ENCODE results near the gene GSTK1.
"Not testable (repeated sequence)": the region's sequence is repeated elsewhere in the genome, so short reads cannot be mapped to it uniquely, and the experiment has no call there.

Gene GSTK1

DNA sequence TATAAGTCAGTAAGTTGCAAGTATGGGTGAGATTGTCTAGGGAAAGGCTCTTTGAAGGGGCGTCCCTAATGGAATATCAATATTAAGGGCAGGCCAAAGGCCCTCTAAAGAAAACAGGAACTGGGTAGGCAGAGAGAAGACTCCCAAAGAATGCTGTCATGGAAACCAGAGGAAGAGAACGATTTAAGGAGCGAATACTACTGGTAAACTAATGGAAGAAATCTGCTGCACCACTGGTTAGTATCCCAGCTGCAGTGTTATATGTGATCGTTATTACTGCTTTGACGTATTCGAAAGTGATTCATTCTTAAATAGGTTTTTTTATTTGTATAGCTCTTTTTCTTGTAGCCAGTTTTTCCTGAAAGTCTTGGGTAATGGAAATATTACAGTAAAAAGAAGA is 26.2 kb downstream of the GSTK1 start:
- Histone ChIP-seq H3K9me3 (ENCODE audit: control insufficient read depth, insufficient read depth, low read depth, low read length) (no peaks in the 10 kb centered on the region), H3K27ac (ENCODE audit: extremely low read depth, low read depth, low read length) (no peak overlapping the region), H3K36me3 (ENCODE audit: control insufficient read depth in 2 of 2, insufficient read depth in 1 of 2, low read length in 2 of 2) (peaks cover 7 to 44% of the 10 kb centered on the region in 2 experiments), H3K4me1 (ENCODE audit: control insufficient read depth, insufficient read depth, low read length) (no peaks in the 10 kb centered on the region), H3K4me3 (ENCODE audit: low read depth, low read length) (peak overlapping the region; percentile 92)
- TF ChIP-seq ZNF664 (tag by site-specific recombination; IDR thresholded peaks at IDR 0.05) (no peak), ZNF623 (tag by site-specific recombination; IDR thresholded peaks at IDR 0.05) (no peak), ZNF555 (tag by site-specific recombination; conservative IDR thresholded peaks at IDR 0.05) (no peak), ZBTB20 (tag by site-specific recombination; IDR thresholded peaks at IDR 0.05) (no peak), SALL2 (tag by site-specific recombination; IDR thresholded peaks at IDR 0.05; ENCODE audit: borderline replicate concordance) (no peak), YY1 (tag by site-specific recombination; IDR thresholded peaks at IDR 0.05) (no peak), ZNF112 (tag by site-specific recombination; IDR thresholded peaks at IDR 0.05) (no peak), IKZF3 (tag by site-specific recombination; IDR thresholded peaks at IDR 0.05) (no peak), SETDB1 (IDR thresholded peaks at IDR 0.05; ENCODE audit: insufficient read length, low read length) (no peak), ZNF155 (tag by site-specific recombination; IDR thresholded peaks at IDR 0.05) (no peak), ZSCAN16 (tag by site-specific recombination; IDR thresholded peaks at IDR 0.05) (no peak), ZNF292 (tag by site-specific recombination; IDR thresholded peaks at IDR 0.05; ENCODE audit: borderline replicate concordance, low read depth) (no peak), OVOL3 (tag by site-specific recombination; IDR thresholded peaks at IDR 0.05) (no peak), GLI2 (tag by site-specific recombination; IDR thresholded peaks at IDR 0.05; ENCODE audit: borderline replicate concordance, low read depth) (no peak), ZNF777 (tag by site-specific recombination; IDR thresholded peaks at IDR 0.05; ENCODE audit: borderline replicate concordance) (no peak), SP7 (tag by site-specific recombination; IDR thresholded peaks at IDR 0.05) (no peak), ZNF585B (tag by site-specific recombination; IDR thresholded peaks at IDR 0.05) (no peak)
- TF ChIP-seq, protein P1, sequence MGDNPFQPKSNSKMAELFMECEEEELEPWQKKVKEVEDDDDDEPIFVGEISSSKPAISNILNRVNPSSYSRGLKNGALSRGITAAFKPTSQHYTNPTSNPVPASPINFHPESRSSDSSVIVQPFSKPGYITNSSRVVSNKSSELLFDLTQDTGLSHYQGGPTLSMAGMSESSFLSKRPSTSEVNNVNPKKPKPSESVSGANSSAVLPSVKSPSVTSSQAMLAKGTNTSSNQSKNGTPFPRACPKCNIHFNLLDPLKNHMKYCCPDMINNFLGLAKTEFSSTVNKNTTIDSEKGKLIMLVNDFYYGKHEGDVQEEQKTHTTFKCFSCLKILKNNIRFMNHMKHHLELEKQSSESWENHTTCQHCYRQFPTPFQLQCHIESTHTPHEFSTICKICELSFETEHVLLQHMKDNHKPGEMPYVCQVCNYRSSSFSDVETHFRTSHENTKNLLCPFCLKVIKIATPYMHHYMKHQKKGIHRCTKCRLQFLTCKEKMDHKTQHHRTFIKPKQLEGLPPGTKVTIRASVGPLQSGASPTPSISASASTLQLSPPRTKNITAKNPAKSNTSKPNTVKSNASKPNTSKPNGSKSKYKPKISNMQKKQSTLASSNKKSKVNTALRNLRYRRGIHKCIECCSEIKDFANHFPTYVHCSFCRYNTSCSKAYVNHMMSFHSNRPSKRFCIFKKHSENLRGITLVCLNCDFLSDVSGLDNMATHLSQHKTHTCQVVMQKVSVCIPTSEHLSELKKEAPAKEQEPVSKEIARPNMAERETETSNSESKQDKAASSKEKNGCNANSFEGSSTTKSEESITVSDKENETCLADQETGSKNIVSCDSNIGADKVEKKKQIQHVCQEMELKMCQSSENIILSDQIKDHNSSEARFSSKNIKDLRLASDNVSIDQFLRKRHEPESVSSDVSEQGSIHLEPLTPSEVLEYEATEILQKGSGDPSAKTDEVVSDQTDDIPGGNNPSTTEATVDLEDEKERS (tag by site-specific recombination; IDR thresholded peaks at IDR 0.05): no peak
- ChIA-PET CTCF (interaction anchor here (0.6 to 3.3 kb wide), 4 partner anchors 10 to 839 kb away, joined by 3 to 13 read pairs (median 7); no protein-coding TSS in a partner anchor), POLR2A (interaction anchor here (0.6 to 1.0 kb wide), 3 partner anchors 26 to 108 kb away, joined by 3 to 11 read pairs (median 4); partner anchors contain the start of gene GSTK1)

DNA sequence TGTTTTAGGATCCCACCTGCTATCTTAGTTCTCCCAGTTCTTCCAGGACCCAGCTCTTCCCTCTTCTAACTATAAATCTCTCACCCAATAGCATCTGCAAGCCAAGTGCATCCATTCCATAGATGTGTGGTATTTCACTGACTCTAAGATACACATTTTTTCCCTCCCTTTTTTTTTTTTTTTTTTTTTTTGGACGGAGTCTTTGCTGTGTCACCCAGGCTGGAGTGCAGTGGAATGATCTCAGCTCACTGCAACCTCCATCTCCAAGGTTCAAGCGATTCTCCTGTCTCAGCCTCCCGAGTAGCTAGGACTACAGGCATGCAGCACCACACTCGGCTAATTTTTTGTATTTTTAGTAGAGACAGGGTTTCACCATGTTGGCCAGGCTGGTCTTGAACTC is 26.6 kb downstream of the GSTK1 start:
- ChIA-PET POLR2A (interaction anchor here (0.6 to 1.0 kb wide), 4 partner anchors 9 to 107 kb away, joined by 3 to 11 read pairs (median 7); partner anchors contain the start of gene GSTK1), CTCF (interaction anchor here (0.7 to 3.3 kb wide), 4 partner anchors 9 to 838 kb away, joined by 3 to 13 read pairs (median 7); no protein-coding TSS in a partner anchor)
- Histone ChIP-seq H3K36me3 (ENCODE audit: control insufficient read depth in 2 of 2, insufficient read depth in 1 of 2, low read length in 2 of 2) (peaks cover 7 to 48% of the 10 kb centered on the region in 2 experiments), H3K4me3 (ENCODE audit: low read depth, low read length) (peak overlapping the region; percentile 92)
- H3K4me1 ChIP-seq (ENCODE audit: control insufficient read depth, insufficient read depth, low read length); H3K9me3 ChIP-seq (ENCODE audit: control insufficient read depth, insufficient read depth, low read depth, low read length); H3K27ac ChIP-seq (ENCODE audit: extremely low read depth, low read depth, low read length): not testable (repeated sequence)
- TF ChIP-seq, protein P2, sequence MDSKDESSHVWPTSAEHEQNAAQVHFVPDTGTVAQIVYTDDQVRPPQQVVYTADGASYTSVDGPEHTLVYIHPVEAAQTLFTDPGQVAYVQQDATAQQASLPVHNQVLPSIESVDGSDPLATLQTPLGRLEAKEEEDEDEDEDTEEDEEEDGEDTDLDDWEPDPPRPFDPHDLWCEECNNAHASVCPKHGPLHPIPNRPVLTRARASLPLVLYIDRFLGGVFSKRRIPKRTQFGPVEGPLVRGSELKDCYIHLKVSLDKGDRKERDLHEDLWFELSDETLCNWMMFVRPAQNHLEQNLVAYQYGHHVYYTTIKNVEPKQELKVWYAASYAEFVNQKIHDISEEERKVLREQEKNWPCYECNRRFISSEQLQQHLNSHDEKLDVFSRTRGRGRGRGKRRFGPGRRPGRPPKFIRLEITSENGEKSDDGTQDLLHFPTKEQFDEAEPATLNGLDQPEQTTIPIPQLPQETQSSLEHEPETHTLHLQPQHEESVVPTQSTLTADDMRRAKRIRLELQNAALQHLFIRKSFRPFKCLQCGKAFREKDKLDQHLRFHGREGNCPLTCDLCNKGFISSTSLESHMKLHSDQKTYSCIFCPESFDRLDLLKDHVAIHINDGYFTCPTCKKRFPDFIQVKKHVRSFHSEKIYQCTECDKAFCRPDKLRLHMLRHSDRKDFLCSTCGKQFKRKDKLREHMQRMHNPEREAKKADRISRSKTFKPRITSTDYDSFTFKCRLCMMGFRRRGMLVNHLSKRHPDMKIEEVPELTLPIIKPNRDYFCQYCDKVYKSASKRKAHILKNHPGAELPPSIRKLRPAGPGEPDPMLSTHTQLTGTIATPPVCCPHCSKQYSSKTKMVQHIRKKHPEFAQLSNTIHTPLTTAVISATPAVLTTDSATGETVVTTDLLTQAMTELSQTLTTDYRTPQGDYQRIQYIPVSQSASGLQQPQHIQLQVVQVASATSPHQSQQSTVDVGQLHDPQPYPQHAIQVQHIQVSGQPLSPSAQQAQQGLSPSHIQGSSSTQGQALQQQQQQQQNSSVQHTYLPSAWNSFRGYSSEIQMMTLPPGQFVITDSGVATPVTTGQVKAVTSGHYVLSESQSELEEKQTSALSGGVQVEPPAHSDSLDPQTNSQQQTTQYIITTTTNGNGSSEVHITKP (tag by site-specific recombination; IDR thresholded peaks at IDR 0.05): 0 out of 2 replicates have a peak, but pooled peaks have one; percentile 38
- TF ChIP-seq, protein P3, sequence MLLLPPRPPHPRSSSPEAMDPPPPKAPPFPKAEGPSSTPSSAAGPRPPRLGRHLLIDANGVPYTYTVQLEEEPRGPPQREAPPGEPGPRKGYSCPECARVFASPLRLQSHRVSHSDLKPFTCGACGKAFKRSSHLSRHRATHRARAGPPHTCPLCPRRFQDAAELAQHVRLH (tag by site-specific recombination; IDR thresholded peaks at IDR 0.05): 0 out of 2 replicates have a peak, but pooled peaks have one; percentile 10
- TF ChIP-seq, protein P4, sequence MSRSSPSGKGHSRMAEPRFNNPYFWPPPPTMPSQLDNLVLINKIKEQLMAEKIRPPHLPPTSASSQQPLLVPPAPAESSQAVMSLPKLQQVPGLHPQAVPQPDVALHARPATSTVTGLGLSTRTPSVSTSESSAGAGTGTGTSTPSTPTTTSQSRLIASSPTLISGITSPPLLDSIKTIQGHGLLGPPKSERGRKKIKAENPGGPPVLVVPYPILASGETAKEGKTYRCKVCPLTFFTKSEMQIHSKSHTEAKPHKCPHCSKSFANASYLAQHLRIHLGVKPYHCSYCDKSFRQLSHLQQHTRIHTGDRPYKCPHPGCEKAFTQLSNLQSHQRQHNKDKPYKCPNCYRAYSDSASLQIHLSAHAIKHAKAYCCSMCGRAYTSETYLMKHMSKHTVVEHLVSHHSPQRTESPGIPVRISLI (tag by site-specific recombination; IDR thresholded peaks at IDR 0.05): peak; percentile 98

Data from HEK293 (cell line).